ENCODE results near the gene RGS17.
A peak's percentile ranks its signal among the peaks of the same experiment; 100 is the strongest.

Gene RGS17, protein sequence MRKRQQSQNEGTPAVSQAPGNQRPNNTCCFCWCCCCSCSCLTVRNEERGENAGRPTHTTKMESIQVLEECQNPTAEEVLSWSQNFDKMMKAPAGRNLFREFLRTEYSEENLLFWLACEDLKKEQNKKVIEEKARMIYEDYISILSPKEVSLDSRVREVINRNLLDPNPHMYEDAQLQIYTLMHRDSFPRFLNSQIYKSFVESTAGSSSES

DNA sequence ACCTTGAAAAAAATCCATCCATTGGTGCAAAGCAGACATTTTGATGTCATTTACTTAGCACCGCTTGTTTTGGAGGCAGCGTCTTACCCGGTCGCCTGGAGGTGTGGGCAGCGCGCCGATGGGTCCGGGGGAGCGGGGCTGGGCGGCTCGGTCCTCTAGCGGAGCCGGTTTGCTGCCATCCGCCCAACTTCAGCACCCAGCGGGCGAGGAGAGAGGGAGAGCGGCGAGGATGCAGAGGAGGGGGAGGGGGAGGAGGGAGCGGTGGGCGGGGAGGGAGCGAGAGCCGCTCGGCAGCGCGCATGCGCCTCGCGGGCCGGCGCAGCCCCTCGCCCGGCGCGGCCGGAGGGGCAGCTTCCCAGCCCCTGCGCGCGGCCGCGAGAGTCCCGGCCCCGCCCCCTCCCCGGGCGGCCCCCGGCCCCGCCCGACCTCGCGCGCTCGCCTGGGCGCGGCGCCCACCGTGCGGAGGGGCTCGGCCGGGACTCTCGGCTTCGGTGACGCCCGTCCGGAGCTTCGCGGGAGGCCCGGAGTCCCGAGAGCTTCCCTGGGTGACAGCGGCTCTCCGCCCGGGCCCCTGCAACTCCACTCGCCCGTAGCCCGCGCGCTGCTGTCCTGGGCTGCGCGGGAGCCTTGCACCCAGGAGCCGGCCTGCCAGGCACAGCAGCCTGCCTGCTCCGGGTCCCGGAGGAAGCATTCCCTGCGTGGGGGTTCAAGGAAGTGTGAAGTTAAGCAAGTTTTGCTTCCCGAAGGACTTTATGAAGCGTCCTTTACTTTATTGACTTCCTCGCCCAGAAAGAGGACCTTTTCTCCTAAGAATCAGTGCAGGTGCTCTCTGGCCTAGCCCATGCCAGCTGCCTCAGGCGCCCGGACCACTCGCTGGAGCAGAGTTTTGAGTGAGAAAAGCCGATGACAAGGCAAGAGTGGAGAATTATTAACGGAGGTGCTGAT, at the start of gene RGS17:
RGS17 (minus strand) TSS at position 246 of the 945 bp plus-strand sequence. CDS start 87,264 bp downstream, outside the sequence.
- H3K36me3 ChIP-seq (ENCODE audit: control insufficient read depth in 5 of 5, insufficient read depth in 5 of 5, low read length in 5 of 5) = no peaks in the 10 kb centered on the region
- peak within 1 kb of the TSS; percentile 70 to 90 (median 72) for H3K4me3 ChIP-seq (ENCODE audit: low read depth in 1 of 5, low read length in 5 of 5)
- H3K9me3 ChIP-seq (ENCODE audit: control insufficient read depth in 5 of 5, low read length in 5 of 5) = no peaks in the 10 kb centered on the region
- peak within 1 kb of the TSS in 4 of 5 donors; percentile 37 to 79 (median 53) for H3K9ac ChIP-seq (ENCODE audit: low read length in 5 of 5)
- peaks cover 0 to 11% (median 11%) of the 10 kb centered on the region in 5 donors for H3K27me3 ChIP-seq (ENCODE audit: control insufficient read depth in 5 of 5, insufficient read depth in 4 of 5, low read length in 5 of 5)
- peak within 1 kb of the TSS; percentile 76 for H3K27ac ChIP-seq (ENCODE audit: low read depth, low read length)
- H3K4me1 ChIP-seq (ENCODE audit: control insufficient read depth in 5 of 5, insufficient read depth in 5 of 5, low read length in 5 of 5) = peaks cover 0 to 27% (median 24%) of the 10 kb centered on the region in 5 donors

DNA sequence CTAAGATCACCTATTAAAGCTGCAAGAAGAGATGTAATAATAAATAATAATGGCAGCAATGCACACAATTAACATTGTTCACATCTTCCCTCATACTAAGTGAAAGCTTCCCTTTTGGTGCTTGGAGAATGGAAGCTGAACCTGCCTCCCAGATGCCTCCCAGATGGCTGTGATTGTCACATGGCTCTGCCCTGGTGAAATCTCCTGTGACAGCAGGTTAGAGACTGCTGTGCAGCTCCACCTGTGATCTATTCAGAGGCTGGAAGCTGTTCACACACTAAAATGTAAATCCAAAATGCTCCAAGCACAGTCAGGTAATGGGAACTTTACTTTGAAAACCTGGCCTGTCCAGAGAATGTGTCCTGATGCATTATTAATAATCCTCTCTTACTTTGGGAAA, 41.7 kb upstream of the RGS17 start:
- H3K4me1 ChIP-seq (ENCODE audit: control insufficient read depth in 5 of 5, insufficient read depth in 5 of 5, low read length in 5 of 5) = no peaks in the 10 kb centered on the region
- no peak overlapping the region for H3K4me3 ChIP-seq (ENCODE audit: low read depth in 1 of 5, low read length in 5 of 5)
- H3K9me3 ChIP-seq (ENCODE audit: control insufficient read depth in 5 of 5, low read length in 5 of 5) = no peaks in the 10 kb centered on the region
- H3K27me3 ChIP-seq (ENCODE audit: control insufficient read depth in 5 of 5, insufficient read depth in 4 of 5, low read length in 5 of 5) = no peaks in the 10 kb centered on the region
- H3K9ac ChIP-seq (ENCODE audit: low read length in 5 of 5) = no peak overlapping the region
- H3K27ac ChIP-seq (ENCODE audit: low read depth, low read length) = no peak overlapping the region
- no peaks in the 10 kb centered on the region for H3K36me3 ChIP-seq (ENCODE audit: control insufficient read depth in 5 of 5, insufficient read depth in 5 of 5, low read length in 5 of 5)

- Histone ChIP-seq H3K27me3 (ENCODE audit: control insufficient read depth in 5 of 5, insufficient read depth in 4 of 5, low read length in 5 of 5) (no peaks in the 10 kb centered on the region), H3K4me1 (ENCODE audit: control insufficient read depth in 5 of 5, insufficient read depth in 5 of 5, low read length in 5 of 5) (peaks cover 0 to 5% (median 0%) of the 10 kb centered on the region in 5 donors), H3K4me3 (ENCODE audit: low read depth in 1 of 5, low read length in 5 of 5) (no peak overlapping the region), H3K27ac (ENCODE audit: low read depth, low read length) (no peak overlapping the region), H3K36me3 (ENCODE audit: control insufficient read depth in 5 of 5, insufficient read depth in 5 of 5, low read length in 5 of 5) (no peaks in the 10 kb centered on the region), H3K9me3 (ENCODE audit: control insufficient read depth in 5 of 5, low read length in 5 of 5) (no peaks in the 10 kb centered on the region), H3K9ac (ENCODE audit: low read length in 5 of 5) (no peak overlapping the region)
Measured at GRCh38 chr6:153170511-153170910, 39.4 kb upstream of the RGS17 start.

DNA sequence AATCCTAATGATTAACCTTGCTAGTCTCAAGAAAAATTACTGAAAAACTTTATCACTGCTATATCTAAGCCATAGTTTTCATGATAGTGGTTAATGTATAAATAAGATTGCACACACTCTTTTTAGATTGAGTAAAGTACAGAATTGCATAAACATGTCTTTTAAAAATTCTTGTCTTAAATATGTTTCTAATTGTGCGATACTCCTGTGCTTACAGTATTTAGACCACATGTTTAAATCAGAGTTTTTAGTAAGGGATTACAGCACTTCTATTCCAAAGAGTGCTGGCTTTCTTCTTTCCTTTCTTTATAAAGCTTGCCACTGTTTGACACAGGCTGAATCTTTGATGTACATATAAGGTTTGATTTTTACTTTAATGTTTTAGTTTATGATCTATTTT, 36.8 kb upstream of the RGS17 start:
- Histone ChIP-seq H3K27ac (ENCODE audit: low read depth, low read length) (peak overlapping the region; percentile 48), H3K36me3 (ENCODE audit: control insufficient read depth in 5 of 5, insufficient read depth in 5 of 5, low read length in 5 of 5) (no peaks in the 10 kb centered on the region), H3K9me3 (ENCODE audit: control insufficient read depth in 5 of 5, low read length in 5 of 5) (no peaks in the 10 kb centered on the region), H3K4me1 (ENCODE audit: control insufficient read depth in 5 of 5, insufficient read depth in 5 of 5, low read length in 5 of 5) (peaks cover 0 to 5% (median 0%) of the 10 kb centered on the region in 5 donors), H3K9ac (ENCODE audit: low read length in 5 of 5) (no peak overlapping the region), H3K4me3 (ENCODE audit: low read depth in 1 of 5, low read length in 5 of 5) (no peak overlapping the region), H3K27me3 (ENCODE audit: control insufficient read depth in 5 of 5, insufficient read depth in 4 of 5, low read length in 5 of 5) (no peaks in the 10 kb centered on the region)

DNA sequence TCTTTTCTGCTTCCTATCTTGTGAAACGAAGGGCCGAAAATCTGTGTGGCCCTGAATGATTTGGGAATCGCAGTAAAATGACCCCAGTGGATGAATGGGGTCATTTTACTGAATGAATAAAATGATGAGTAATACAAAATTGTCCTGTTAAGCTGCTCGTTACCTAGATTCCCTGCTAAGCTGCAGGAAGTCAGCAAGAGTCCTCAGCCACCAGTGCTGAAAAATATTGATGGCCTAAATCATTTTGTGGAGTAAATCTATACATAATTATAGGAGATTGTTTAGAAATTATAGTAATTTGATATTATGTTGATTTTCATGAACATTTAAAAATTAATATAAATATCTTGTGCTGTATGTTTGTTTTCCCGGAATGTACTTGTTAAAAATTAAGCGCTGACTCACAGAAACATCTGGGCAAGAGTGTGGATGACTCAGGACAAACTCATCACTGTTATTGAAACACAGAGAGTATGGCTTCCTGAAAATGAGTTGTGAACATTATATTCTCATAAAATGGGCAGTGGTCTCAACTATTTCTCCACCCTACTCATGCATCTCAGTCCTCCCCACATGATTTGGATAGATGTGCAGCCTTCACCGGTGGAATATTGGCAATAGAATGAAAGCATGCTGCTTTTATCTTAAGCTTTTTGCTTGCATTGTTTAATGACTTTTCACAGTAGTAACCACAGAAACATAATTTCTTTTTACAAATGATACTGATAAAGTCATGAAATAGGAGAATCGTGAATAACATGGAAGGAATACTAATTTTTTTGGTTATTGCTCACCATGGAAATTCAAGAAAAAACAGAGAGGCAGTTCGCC, 36.2 kb upstream of the RGS17 start:
- Histone ChIP-seq H3K27me3 (ENCODE audit: control insufficient read depth in 5 of 5, insufficient read depth in 4 of 5, low read length in 5 of 5) (no peaks in the 10 kb centered on the region), H3K36me3 (ENCODE audit: control insufficient read depth in 5 of 5, insufficient read depth in 5 of 5, low read length in 5 of 5) (no peaks in the 10 kb centered on the region), H3K4me1 (ENCODE audit: control insufficient read depth in 5 of 5, insufficient read depth in 5 of 5, low read length in 5 of 5) (peaks cover 0 to 5% (median 0%) of the 10 kb centered on the region in 5 donors), H3K9ac (ENCODE audit: low read length in 5 of 5) (no peak overlapping the region), H3K4me3 (ENCODE audit: low read depth in 1 of 5, low read length in 5 of 5) (no peak overlapping the region), H3K27ac (ENCODE audit: low read depth, low read length) (peak overlapping the region; percentile 48), H3K9me3 (ENCODE audit: control insufficient read depth in 5 of 5, low read length in 5 of 5) (no peaks in the 10 kb centered on the region)

- no peak overlapping the region for H3K4me3 ChIP-seq (ENCODE audit: low read depth in 1 of 5, low read length in 5 of 5)
- peaks cover 0 to 4% (median 0%) of the 10 kb centered on the region in 5 donors for H3K4me1 ChIP-seq (ENCODE audit: control insufficient read depth in 5 of 5, insufficient read depth in 5 of 5, low read length in 5 of 5)
- no peaks in the 10 kb centered on the region for H3K36me3 ChIP-seq (ENCODE audit: control insufficient read depth in 5 of 5, insufficient read depth in 5 of 5, low read length in 5 of 5)
- H3K9ac ChIP-seq (ENCODE audit: low read length in 5 of 5) = no peak overlapping the region
- H3K27me3 ChIP-seq (ENCODE audit: control insufficient read depth in 5 of 5, insufficient read depth in 4 of 5, low read length in 5 of 5) = no peaks in the 10 kb centered on the region
- no peak overlapping the region for H3K27ac ChIP-seq (ENCODE audit: low read depth, low read length)
- no peaks in the 10 kb centered on the region for H3K9me3 ChIP-seq (ENCODE audit: control insufficient read depth in 5 of 5, low read length in 5 of 5)
Measured at GRCh38 chr6:153162646-153163045, 31.6 kb upstream of the RGS17 start.

DNA sequence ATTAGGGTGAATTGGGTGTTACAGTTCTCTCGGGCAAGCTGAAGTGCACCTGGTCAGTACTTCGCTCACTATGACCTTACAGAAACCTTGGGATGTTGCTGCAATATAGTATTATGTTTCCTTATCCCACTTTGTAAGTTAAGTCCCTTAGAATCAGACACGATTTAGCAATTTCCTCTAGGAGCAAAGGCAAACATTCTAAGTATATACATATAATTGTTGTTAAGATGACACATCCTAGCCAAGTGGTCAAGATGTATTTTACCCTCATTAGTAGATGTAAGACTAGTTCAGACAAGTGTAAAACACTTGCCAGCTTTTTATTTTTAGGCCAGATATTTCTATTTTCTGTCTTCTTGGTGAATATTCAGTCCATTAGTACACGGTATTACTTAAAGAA, 31.1 kb upstream of the RGS17 start:
- no peak overlapping the region for H3K27ac ChIP-seq (ENCODE audit: low read depth, low read length)
- no peak overlapping the region for H3K4me3 ChIP-seq (ENCODE audit: low read depth in 1 of 5, low read length in 5 of 5)
- no peaks in the 10 kb centered on the region for H3K4me1 ChIP-seq (ENCODE audit: control insufficient read depth in 5 of 5, insufficient read depth in 5 of 5, low read length in 5 of 5)
- no peaks in the 10 kb centered on the region for H3K9me3 ChIP-seq (ENCODE audit: control insufficient read depth in 5 of 5, low read length in 5 of 5)
- no peak overlapping the region for H3K9ac ChIP-seq (ENCODE audit: low read length in 5 of 5)
- H3K36me3 ChIP-seq (ENCODE audit: control insufficient read depth in 5 of 5, insufficient read depth in 5 of 5, low read length in 5 of 5) = no peaks in the 10 kb centered on the region
- no peaks in the 10 kb centered on the region for H3K27me3 ChIP-seq (ENCODE audit: control insufficient read depth in 5 of 5, insufficient read depth in 4 of 5, low read length in 5 of 5)

GRCh38 chr6:153160221-153160620, 29.1 kb upstream of the RGS17 start:
- no peaks in the 10 kb centered on the region for H3K36me3 ChIP-seq (ENCODE audit: control insufficient read depth in 5 of 5, insufficient read depth in 5 of 5, low read length in 5 of 5)
- no peak overlapping the region for H3K9ac ChIP-seq (ENCODE audit: low read length in 5 of 5)
- no peak overlapping the region for H3K27ac ChIP-seq (ENCODE audit: low read depth, low read length)
- H3K27me3 ChIP-seq (ENCODE audit: control insufficient read depth in 5 of 5, insufficient read depth in 4 of 5, low read length in 5 of 5) = no peaks in the 10 kb centered on the region
- no peaks in the 10 kb centered on the region for H3K4me1 ChIP-seq (ENCODE audit: control insufficient read depth in 5 of 5, insufficient read depth in 5 of 5, low read length in 5 of 5)
- H3K4me3 ChIP-seq (ENCODE audit: low read depth in 1 of 5, low read length in 5 of 5) = no peak overlapping the region
- H3K9me3 ChIP-seq (ENCODE audit: control insufficient read depth in 5 of 5, low read length in 5 of 5) = no peaks in the 10 kb centered on the region

DNA sequence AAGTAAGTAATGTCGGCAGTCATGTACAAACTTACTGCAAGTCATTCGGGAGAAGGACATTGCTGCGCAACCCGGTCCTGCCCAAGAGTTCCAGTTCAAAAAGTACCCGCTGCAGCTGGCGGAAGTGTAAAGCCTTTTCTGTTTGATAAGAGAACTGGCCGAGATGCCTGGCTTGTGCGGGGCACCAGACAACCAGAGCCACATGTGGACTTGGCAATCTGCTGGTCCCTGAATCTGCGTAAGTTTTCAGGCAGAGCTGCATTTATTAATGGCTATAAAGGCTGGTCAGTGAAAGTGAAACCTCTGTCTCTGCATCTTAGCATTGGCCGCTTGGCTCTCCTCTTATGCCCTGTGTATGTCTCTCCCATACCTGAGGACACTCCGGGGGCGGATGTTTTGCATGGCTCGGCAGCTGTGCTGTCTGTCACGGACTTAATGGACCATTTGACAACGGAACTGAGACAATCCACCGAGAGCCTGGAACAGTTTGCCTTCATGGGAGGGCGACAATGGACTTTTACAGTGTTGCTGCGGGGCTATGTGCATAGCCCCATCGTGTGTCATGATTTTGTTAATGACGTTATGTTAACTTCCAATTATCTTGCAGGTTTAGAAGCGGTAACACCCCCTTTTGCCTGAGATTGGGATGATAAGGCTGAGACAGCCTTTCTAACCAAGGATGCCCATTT, 19.8 kb upstream of the RGS17 start:
- Histone ChIP-seq H3K27ac (ENCODE audit: low read depth, low read length) (no peak overlapping the region), H3K27me3 (ENCODE audit: control insufficient read depth in 5 of 5, insufficient read depth in 4 of 5, low read length in 5 of 5) (no peaks in the 10 kb centered on the region), H3K9ac (ENCODE audit: low read length in 5 of 5) (no peak overlapping the region), H3K4me1 (ENCODE audit: control insufficient read depth in 5 of 5, insufficient read depth in 5 of 5, low read length in 5 of 5) (peaks cover 0 to 1% (median 0%) of the 10 kb centered on the region in 5 donors), H3K4me3 (ENCODE audit: low read depth in 1 of 5, low read length in 5 of 5) (no peak overlapping the region), H3K9me3 (ENCODE audit: control insufficient read depth in 5 of 5, low read length in 5 of 5) (no peaks in the 10 kb centered on the region), H3K36me3 (ENCODE audit: control insufficient read depth in 5 of 5, insufficient read depth in 5 of 5, low read length in 5 of 5) (no peaks in the 10 kb centered on the region)

Data from subcutaneous abdominal adipose tissue (tissue), 5 donors.